ENCODE data around the gene RNF41. TPM values are rescaled to one million over a fixed set of nuclear protein-coding genes. Genes with fewer than 3 reads are reported as not detected.

Gene RNF41
- total RNA-seq, 3 donors from 2014 or later (not counting 1 experiment from before 2014, with no cell fraction given) = 32.3 to 44.5 (median 38.6) TPM

GRCh38 chr12:56220611-56221231 is 1.0 kb downstream of the RNF41 start:
- peak overlapping the region; percentile 100 for H3K27ac Mint-ChIP-seq
- 10% methylated on average over 10 of the region's 10 CpGs for WGBS (ENCODE audit: insufficient coverage)
- Histone ChIP-seq H3K4me1 (ENCODE audit: control insufficient read depth, insufficient read depth, low read length) (peaks cover 47% of the 10 kb centered on the region), H3K36me3 (ENCODE audit: control insufficient read depth, insufficient read depth, low read length) (peaks cover 3% of the 10 kb centered on the region), H3K9me3 (ENCODE audit: control insufficient read depth, insufficient read depth, low read length) (no peaks in the 10 kb centered on the region), H3K27me3 (ENCODE audit: control insufficient read depth, insufficient read depth, low read length) (no peaks in the 10 kb centered on the region), H3K4me3 (ENCODE audit: low read length) (peak overlapping the region; percentile 100), H3K27ac (ENCODE audit: low read length) (peak overlapping the region; percentile 98)
- TF ChIP-seq, protein P1, sequence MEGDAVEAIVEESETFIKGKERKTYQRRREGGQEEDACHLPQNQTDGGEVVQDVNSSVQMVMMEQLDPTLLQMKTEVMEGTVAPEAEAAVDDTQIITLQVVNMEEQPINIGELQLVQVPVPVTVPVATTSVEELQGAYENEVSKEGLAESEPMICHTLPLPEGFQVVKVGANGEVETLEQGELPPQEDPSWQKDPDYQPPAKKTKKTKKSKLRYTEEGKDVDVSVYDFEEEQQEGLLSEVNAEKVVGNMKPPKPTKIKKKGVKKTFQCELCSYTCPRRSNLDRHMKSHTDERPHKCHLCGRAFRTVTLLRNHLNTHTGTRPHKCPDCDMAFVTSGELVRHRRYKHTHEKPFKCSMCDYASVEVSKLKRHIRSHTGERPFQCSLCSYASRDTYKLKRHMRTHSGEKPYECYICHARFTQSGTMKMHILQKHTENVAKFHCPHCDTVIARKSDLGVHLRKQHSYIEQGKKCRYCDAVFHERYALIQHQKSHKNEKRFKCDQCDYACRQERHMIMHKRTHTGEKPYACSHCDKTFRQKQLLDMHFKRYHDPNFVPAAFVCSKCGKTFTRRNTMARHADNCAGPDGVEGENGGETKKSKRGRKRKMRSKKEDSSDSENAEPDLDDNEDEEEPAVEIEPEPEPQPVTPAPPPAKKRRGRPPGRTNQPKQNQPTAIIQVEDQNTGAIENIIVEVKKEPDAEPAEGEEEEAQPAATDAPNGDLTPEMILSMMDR (IDR thresholded peaks at IDR 0.05) = no peak
- DNase-seq (peak in 1 of 2 donors; percentile 26), ATAC-seq (no peak)
- no peaks in the 10 kb centered on the region for H3K9me3 Mint-ChIP-seq
- H3K4me1 Mint-ChIP-seq = peaks cover 42 to 49% of the 10 kb centered on the region in 2 donors
- H3K4me3 Mint-ChIP-seq = peak overlapping the region; percentile 98
- no peaks in the 10 kb centered on the region for H3K27me3 Mint-ChIP-seq (ENCODE audit: low read depth in 2 of 2)
- no peaks in the 10 kb centered on the region for H3K36me3 Mint-ChIP-seq
- intact Hi-C loops (cut with micrococcal nuclease) = loop anchor here (5.0 to 10.0 kb wide), 3 partner anchors 37 to 248 kb away; partner anchors contain the start of genes ANKRD52, RAB5B and RPS26

GRCh38 chr12:56219840-56220239 is 1.9 kb downstream of the RNF41 start:
- Mint-ChIP-seq H3K9me3 (no peaks in the 10 kb centered on the region), H3K4me1 (peaks cover 34 to 40% of the 10 kb centered on the region in 2 donors), H3K4me3 (peak overlapping the region; percentile 28), H3K36me3 (peaks cover 3% of the 10 kb centered on the region), H3K27ac (no peak overlapping the region), H3K27me3 (ENCODE audit: low read depth in 2 of 2) (no peaks in the 10 kb centered on the region)
- ATAC-seq (no peak), DNase-seq (no peak)
- intact Hi-C loops (cut with micrococcal nuclease) = loop anchor here (5.0 to 10.0 kb wide), 3 partner anchors 37 to 248 kb away; partner anchors contain the start of genes ANKRD52, RAB5B and RPS26
- 96% methylated on average over 6 of the region's 9 CpGs for WGBS (ENCODE audit: insufficient coverage)
- no peak overlapping the region for H3K4me3 ChIP-seq (ENCODE audit: low read length)
- peaks cover 8% of the 10 kb centered on the region for H3K36me3 ChIP-seq (ENCODE audit: control insufficient read depth, insufficient read depth, low read length)
- H3K27ac ChIP-seq (ENCODE audit: low read length) = no peak overlapping the region
- TF ChIP-seq, protein P1 (IDR thresholded peaks at IDR 0.05) = no peak
- H3K9me3 ChIP-seq (ENCODE audit: control insufficient read depth, insufficient read depth, low read length) = no peaks in the 10 kb centered on the region
- H3K4me1 ChIP-seq (ENCODE audit: control insufficient read depth, insufficient read depth, low read length) = peaks cover 44% of the 10 kb centered on the region
- no peaks in the 10 kb centered on the region for H3K27me3 ChIP-seq (ENCODE audit: control insufficient read depth, insufficient read depth, low read length)

- peak overlapping the region in 1 of 2 donors; percentile 31 for H3K27ac Mint-ChIP-seq
- WGBS (ENCODE audit: insufficient coverage) = 98% methylated on average over 3 of the region's 3 CpGs
- TF ChIP-seq, protein P1 (IDR thresholded peaks at IDR 0.05) = no peak
These were observed 5.3 kb downstream of the RNF41 start for GRCh38 chr12:56216461-56216860.

More at GRCh38 chr12:56216461-56216860, 5.3 kb downstream of the RNF41 start:
- H3K27ac ChIP-seq (ENCODE audit: low read length) = no peak overlapping the region
- no peak for DNase-seq
- peaks cover 39% of the 10 kb centered on the region for H3K36me3 ChIP-seq (ENCODE audit: control insufficient read depth, insufficient read depth, low read length)
- no peak overlapping the region for H3K4me3 ChIP-seq (ENCODE audit: low read length)
- intact Hi-C loops (cut with micrococcal nuclease) = no loop called here
- Mint-ChIP-seq H3K4me3 (no peak overlapping the region), H3K36me3 (peaks cover 7% of the 10 kb centered on the region), H3K9me3 (no peaks in the 10 kb centered on the region), H3K27me3 (ENCODE audit: low read depth in 2 of 2) (no peaks in the 10 kb centered on the region), H3K4me1 (peaks cover 10% of the 10 kb centered on the region in 2 donors)
- H3K4me1 ChIP-seq (ENCODE audit: control insufficient read depth, insufficient read depth, low read length) = peaks cover 16% of the 10 kb centered on the region
- no peak for ATAC-seq
- H3K9me3 ChIP-seq (ENCODE audit: control insufficient read depth, insufficient read depth, low read length) = no peaks in the 10 kb centered on the region
- no peaks in the 10 kb centered on the region for H3K27me3 ChIP-seq (ENCODE audit: control insufficient read depth, insufficient read depth, low read length)
